ENCODE results near the gene ERMAP. TPM values are rescaled to one million over a fixed set of nuclear protein-coding genes. Genes with fewer than 3 reads are reported as not detected.
A peak's percentile ranks its signal among the peaks of the same experiment; 100 is the strongest.

ERMAP gene
- total RNA-seq, 4 donors from 2014 or later: 11.2 to 15.3 (median 13.6) TPM

GRCh38 chr1:42845866-42846256 lies 28.9 kb downstream of the ERMAP start:
- Histone ChIP-seq H3K36me3 (peaks cover 0 to 4% (median 0%) of the 10 kb centered on the region in 3 donors), H3K27me3 (no peaks in the 10 kb centered on the region), H3K4me1 (peaks cover 0 to 17% (median 9%) of the 10 kb centered on the region in 4 donors), H3K4me3 (peak overlapping the region; percentile 68 to 86 (median 84)), H3K9me3 (no peaks in the 10 kb centered on the region), H3K27ac (peak overlapping the region in 1 of 4 donors; percentile 82)
- TF ChIP-seq, protein P1, sequence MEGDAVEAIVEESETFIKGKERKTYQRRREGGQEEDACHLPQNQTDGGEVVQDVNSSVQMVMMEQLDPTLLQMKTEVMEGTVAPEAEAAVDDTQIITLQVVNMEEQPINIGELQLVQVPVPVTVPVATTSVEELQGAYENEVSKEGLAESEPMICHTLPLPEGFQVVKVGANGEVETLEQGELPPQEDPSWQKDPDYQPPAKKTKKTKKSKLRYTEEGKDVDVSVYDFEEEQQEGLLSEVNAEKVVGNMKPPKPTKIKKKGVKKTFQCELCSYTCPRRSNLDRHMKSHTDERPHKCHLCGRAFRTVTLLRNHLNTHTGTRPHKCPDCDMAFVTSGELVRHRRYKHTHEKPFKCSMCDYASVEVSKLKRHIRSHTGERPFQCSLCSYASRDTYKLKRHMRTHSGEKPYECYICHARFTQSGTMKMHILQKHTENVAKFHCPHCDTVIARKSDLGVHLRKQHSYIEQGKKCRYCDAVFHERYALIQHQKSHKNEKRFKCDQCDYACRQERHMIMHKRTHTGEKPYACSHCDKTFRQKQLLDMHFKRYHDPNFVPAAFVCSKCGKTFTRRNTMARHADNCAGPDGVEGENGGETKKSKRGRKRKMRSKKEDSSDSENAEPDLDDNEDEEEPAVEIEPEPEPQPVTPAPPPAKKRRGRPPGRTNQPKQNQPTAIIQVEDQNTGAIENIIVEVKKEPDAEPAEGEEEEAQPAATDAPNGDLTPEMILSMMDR (IDR thresholded peaks at IDR 0.05): no peak
- no peak for TF ChIP-seq POLR2A (IDR thresholded peaks at IDR 0.05)
- DNase-seq: no peak

GRCh38 chr1:42846257-42847110 lies 29.6 kb downstream of the ERMAP start, which contains the start of gene ZNF691:
Gene ZNF691 (plus strand): TSS chr1:42846613. CDS start chr1:42849659, 3,046 bp downstream.
- DNase-seq: peak; percentile 89 to 97 (median 93)

GRCh38 chr1:42847111-42847595 lies 30.2 kb downstream of the ERMAP start:
- H3K27me3 ChIP-seq: no peaks in the 10 kb centered on the region
- H3K4me3 ChIP-seq: peak overlapping the region; percentile 68 to 86 (median 84)
- TF ChIP-seq, protein P1 (IDR thresholded peaks at IDR 0.05): no peak
- no peak for TF ChIP-seq POLR2A (IDR thresholded peaks at IDR 0.05)
- H3K9me3 ChIP-seq: no peaks in the 10 kb centered on the region
- H3K27ac ChIP-seq: peak overlapping the region in 3 of 4 donors; percentile 76 to 82 (median 80)
- no peak for DNase-seq
- H3K4me1 ChIP-seq: peaks cover 0 to 17% (median 9%) of the 10 kb centered on the region in 4 donors
- peaks cover 0 to 11% (median 0%) of the 10 kb centered on the region in 3 donors for H3K36me3 ChIP-seq

More at GRCh38 chr1:42846257-42847110, 29.6 kb downstream of the ERMAP start, which contains the start of gene ZNF691:
- TF ChIP-seq POLR2A (IDR thresholded peaks at IDR 0.05): peak; percentile 47 to 51
- TF ChIP-seq, protein P1 (IDR thresholded peaks at IDR 0.05): peak in 4 of 6 experiments; percentile 34 to 53 (median 41)
- Histone ChIP-seq H3K27ac (peak within 1 kb of the TSS; percentile 76 to 82 (median 80)), H3K27me3 (no peaks in the 10 kb centered on the region), H3K9me3 (no peaks in the 10 kb centered on the region), H3K4me3 (peak within 1 kb of the TSS; percentile 68 to 86 (median 84)), H3K4me1 (peaks cover 0 to 17% (median 9%) of the 10 kb centered on the region in 4 donors), H3K36me3 (peaks cover 0 to 10% (median 0%) of the 10 kb centered on the region in 3 donors)

- no peak for DNase-seq
- peaks cover 0 to 11% (median 0%) of the 10 kb centered on the region in 3 donors for H3K36me3 ChIP-seq
- TF ChIP-seq, protein P1 (IDR thresholded peaks at IDR 0.05): no peak
- TF ChIP-seq POLR2A (IDR thresholded peaks at IDR 0.05): no peak
- no peak overlapping the region for H3K27ac ChIP-seq
- H3K27me3 ChIP-seq: no peaks in the 10 kb centered on the region
- no peaks in the 10 kb centered on the region for H3K9me3 ChIP-seq
- H3K4me1 ChIP-seq: peaks cover 0 to 17% (median 9%) of the 10 kb centered on the region in 4 donors
- no peak overlapping the region for H3K4me3 ChIP-seq
Measured at GRCh38 chr1:42847721-42848460, 31.0 kb downstream of the ERMAP start.

GRCh38 chr1:42848823-42849537 lies 32.1 kb downstream of the ERMAP start:
- no peak for TF ChIP-seq POLR2A (IDR thresholded peaks at IDR 0.05)
- TF ChIP-seq, protein P1 (IDR thresholded peaks at IDR 0.05): no peak
- Histone ChIP-seq H3K27ac (no peak overlapping the region), H3K4me3 (no peak overlapping the region), H3K4me1 (peaks cover 0 to 17% (median 9%) of the 10 kb centered on the region in 4 donors), H3K27me3 (no peaks in the 10 kb centered on the region), H3K9me3 (no peaks in the 10 kb centered on the region), H3K36me3 (peaks cover 0 to 11% (median 0%) of the 10 kb centered on the region in 3 donors)
- no peak for DNase-seq

Data from Peyer's patch (tissue), 4 donors.